ENCODE measurements around the gene FOXD2.
A peak's percentile ranks its signal among the peaks of the same experiment; 100 is the strongest.

The FOXD2 gene

GRCh38 chr1:47420547-47420946 lies 17.3 kb upstream of the FOXD2 start:
- Histone ChIP-seq H4K12ac (ENCODE audit: low read depth, low read length) (no peak overlapping the region), H2AK5ac (ENCODE audit: low read length) (no peak overlapping the region), H3K27ac (ENCODE audit: low read depth, low read length) (no peak overlapping the region), H4K8ac (ENCODE audit: low read depth, low read length) (no peak overlapping the region), H3K14ac (ENCODE audit: low read length) (no peak overlapping the region), H3K23ac (ENCODE audit: low read length) (no peak overlapping the region), H4K91ac (ENCODE audit: low read depth, low read length) (no peak overlapping the region), H3K4me2 (ENCODE audit: low read length) (no peak overlapping the region), H3K79me1 (ENCODE audit: low read length) (no peaks in the 10 kb centered on the region), H3K4me1 (ENCODE audit: control insufficient read depth in 1 of 2, insufficient read depth in 2 of 2, low read length in 2 of 2) (peaks cover 2 to 9% of the 10 kb centered on the region in 2 experiments), H2BK5ac (ENCODE audit: low read depth, low read length, poor library complexity) (no peak overlapping the region), H3K9ac (ENCODE audit: low read length) (no peak overlapping the region), H2BK120ac (ENCODE audit: insufficient read depth, low read length, poor library complexity) (no peak overlapping the region), H3K36me3 (ENCODE audit: control insufficient read depth in 1 of 2, insufficient read depth in 2 of 2, low read length in 2 of 2) (no peaks in the 10 kb centered on the region), H3K18ac (ENCODE audit: low read length) (no peak overlapping the region), H3K4ac (ENCODE audit: low read depth, low read length) (no peak overlapping the region), H3K9me3 (ENCODE audit: insufficient read depth, low read depth, low read length) (peaks cover 3% of the 10 kb centered on the region), H3K79me2 (ENCODE audit: control insufficient read depth, insufficient read depth, low read length, poor library complexity) (no peaks in the 10 kb centered on the region), H2BK12ac (ENCODE audit: low read length) (no peak overlapping the region), H2AFZ (ENCODE audit: insufficient read depth, low read length, poor library complexity) (no peak overlapping the region), H3K4me3 (ENCODE audit: low read depth, low read length) (no peak overlapping the region), H3K27me3 (ENCODE audit: insufficient read depth, low read length) (peaks cover 34% of the 10 kb centered on the region)
- no peak for DNase-seq
- 100% methylated on average over 3 of the region's 4 CpGs for WGBS (ENCODE audit: extremely low coverage, insufficient coverage, insufficient read length)

- peaks cover 19% of the 10 kb centered on the region for H3K27me3 ChIP-seq (ENCODE audit: insufficient read depth, low read length)
- no peak overlapping the region for H3K27ac ChIP-seq (ENCODE audit: low read depth, low read length)
- H3K79me1 ChIP-seq (ENCODE audit: low read length) = no peaks in the 10 kb centered on the region
- no peak overlapping the region for H4K8ac ChIP-seq (ENCODE audit: low read depth, low read length)
- no peak overlapping the region for H3K18ac ChIP-seq (ENCODE audit: low read length)
- H4K12ac ChIP-seq (ENCODE audit: low read depth, low read length) = no peak overlapping the region
- H2BK12ac ChIP-seq (ENCODE audit: low read length) = no peak overlapping the region
- no CpG with 5 or more reads among the region's 2 CpGs for WGBS (ENCODE audit: extremely low coverage, insufficient coverage, insufficient read length)
- no peak overlapping the region for H3K4me2 ChIP-seq (ENCODE audit: low read length)
- H4K91ac ChIP-seq (ENCODE audit: low read depth, low read length) = no peak overlapping the region
- no peaks in the 10 kb centered on the region for H3K4me1 ChIP-seq (ENCODE audit: control insufficient read depth in 1 of 2, insufficient read depth in 2 of 2, low read length in 2 of 2)
- H2AK5ac ChIP-seq (ENCODE audit: low read length) = no peak overlapping the region
- no peak overlapping the region for H2BK120ac ChIP-seq (ENCODE audit: insufficient read depth, low read length, poor library complexity)
- no peak overlapping the region for H3K9ac ChIP-seq (ENCODE audit: low read length)
- H3K9me3 ChIP-seq (ENCODE audit: insufficient read depth, low read depth, low read length) = peaks cover 1% of the 10 kb centered on the region
- H2AFZ ChIP-seq (ENCODE audit: insufficient read depth, low read length, poor library complexity) = no peak overlapping the region
- no peak overlapping the region for H3K23ac ChIP-seq (ENCODE audit: low read length)
- no peak for DNase-seq
- H3K36me3 ChIP-seq (ENCODE audit: control insufficient read depth in 1 of 2, insufficient read depth in 2 of 2, low read length in 2 of 2) = no peaks in the 10 kb centered on the region
- H3K79me2 ChIP-seq (ENCODE audit: control insufficient read depth, insufficient read depth, low read length, poor library complexity) = no peaks in the 10 kb centered on the region
- no peak overlapping the region for H3K4me3 ChIP-seq (ENCODE audit: low read depth, low read length)
- H3K14ac ChIP-seq (ENCODE audit: low read length) = no peak overlapping the region
- no peak overlapping the region for H2BK5ac ChIP-seq (ENCODE audit: low read depth, low read length, poor library complexity)
- H3K4ac ChIP-seq (ENCODE audit: low read depth, low read length) = no peak overlapping the region
Observed at GRCh38 chr1:47423872-47424271, 14.0 kb upstream of the FOXD2 start.

- Histone ChIP-seq H3K4ac (ENCODE audit: low read depth, low read length) (no peak overlapping the region), H3K27ac (ENCODE audit: low read depth, low read length) (no peak overlapping the region), H3K4me1 (ENCODE audit: control insufficient read depth in 1 of 2, insufficient read depth in 2 of 2, low read length in 2 of 2) (no peaks in the 10 kb centered on the region), H4K91ac (ENCODE audit: low read depth, low read length) (no peak overlapping the region), H3K9ac (ENCODE audit: low read length) (no peak overlapping the region), H3K36me3 (ENCODE audit: control insufficient read depth in 1 of 2, insufficient read depth in 2 of 2, low read length in 2 of 2) (no peaks in the 10 kb centered on the region), H2BK120ac (ENCODE audit: insufficient read depth, low read length, poor library complexity) (no peak overlapping the region), H2BK12ac (ENCODE audit: low read length) (no peak overlapping the region), H2AK5ac (ENCODE audit: low read length) (no peak overlapping the region), H3K9me3 (ENCODE audit: insufficient read depth, low read depth, low read length) (no peaks in the 10 kb centered on the region), H3K79me2 (ENCODE audit: control insufficient read depth, insufficient read depth, low read length, poor library complexity) (no peaks in the 10 kb centered on the region), H3K18ac (ENCODE audit: low read length) (no peak overlapping the region), H4K12ac (ENCODE audit: low read depth, low read length) (no peak overlapping the region), H2BK5ac (ENCODE audit: low read depth, low read length, poor library complexity) (no peak overlapping the region), H3K14ac (ENCODE audit: low read length) (no peak overlapping the region), H3K23ac (ENCODE audit: low read length) (no peak overlapping the region), H4K8ac (ENCODE audit: low read depth, low read length) (no peak overlapping the region), H3K4me2 (ENCODE audit: low read length) (no peak overlapping the region), H2AFZ (ENCODE audit: insufficient read depth, low read length, poor library complexity) (no peak overlapping the region), H3K79me1 (ENCODE audit: low read length) (no peaks in the 10 kb centered on the region), H3K4me3 (ENCODE audit: low read depth, low read length) (no peak overlapping the region), H3K27me3 (ENCODE audit: insufficient read depth, low read length) (peaks cover 20% of the 10 kb centered on the region)
- WGBS (ENCODE audit: extremely low coverage, insufficient coverage, insufficient read length) = 100% methylated on average over 1 of the region's 6 CpGs
- DNase-seq = peak in 1 of 2 donors; percentile 70
Observed at GRCh38 chr1:47424336-47424982, 13.4 kb upstream of the FOXD2 start.

GRCh38 chr1:47431534-47431933 lies 6.3 kb upstream of the FOXD2 start:
- no peak overlapping the region for H2AFZ ChIP-seq (ENCODE audit: insufficient read depth, low read length, poor library complexity)
- H3K79me2 ChIP-seq (ENCODE audit: control insufficient read depth, insufficient read depth, low read length, poor library complexity) = no peaks in the 10 kb centered on the region
- H2AK5ac ChIP-seq (ENCODE audit: low read length) = no peak overlapping the region
- H3K18ac ChIP-seq (ENCODE audit: low read length) = no peak overlapping the region
- H3K27me3 ChIP-seq (ENCODE audit: insufficient read depth, low read length) = peaks cover 59% of the 10 kb centered on the region
- H4K91ac ChIP-seq (ENCODE audit: low read depth, low read length) = no peak overlapping the region
- no peak overlapping the region for H3K14ac ChIP-seq (ENCODE audit: low read length)
- H3K36me3 ChIP-seq (ENCODE audit: control insufficient read depth in 1 of 2, insufficient read depth in 2 of 2, low read length in 2 of 2) = no peaks in the 10 kb centered on the region
- H3K27ac ChIP-seq (ENCODE audit: low read depth, low read length) = no peak overlapping the region
- H2BK5ac ChIP-seq (ENCODE audit: low read depth, low read length, poor library complexity) = no peak overlapping the region
- H2BK12ac ChIP-seq (ENCODE audit: low read length) = no peak overlapping the region
- H3K4me1 ChIP-seq (ENCODE audit: control insufficient read depth in 1 of 2, insufficient read depth in 2 of 2, low read length in 2 of 2) = peaks cover 7 to 13% of the 10 kb centered on the region in 2 experiments
- H3K4me3 ChIP-seq (ENCODE audit: low read depth, low read length) = no peak overlapping the region
- H3K9me3 ChIP-seq (ENCODE audit: insufficient read depth, low read depth, low read length) = peaks cover 3% of the 10 kb centered on the region
- no peak for DNase-seq
- no peak overlapping the region for H3K9ac ChIP-seq (ENCODE audit: low read length)
- no peak overlapping the region for H2BK120ac ChIP-seq (ENCODE audit: insufficient read depth, low read length, poor library complexity)
- H3K79me1 ChIP-seq (ENCODE audit: low read length) = no peaks in the 10 kb centered on the region
- H4K12ac ChIP-seq (ENCODE audit: low read depth, low read length) = no peak overlapping the region
- no peak overlapping the region for H3K23ac ChIP-seq (ENCODE audit: low read length)
- WGBS (ENCODE audit: extremely low coverage, insufficient coverage, insufficient read length) = no CpG with 5 or more reads among the region's 1 CpG
- no peak overlapping the region for H3K4ac ChIP-seq (ENCODE audit: low read depth, low read length)
- H3K4me2 ChIP-seq (ENCODE audit: low read length) = no peak overlapping the region
- no peak overlapping the region for H4K8ac ChIP-seq (ENCODE audit: low read depth, low read length)

Data from trophoblast cell (in vitro differentiated cells and primary cell).